ENCODE measurements around the gene C9orf50.

Gene C9orf50

DNA sequence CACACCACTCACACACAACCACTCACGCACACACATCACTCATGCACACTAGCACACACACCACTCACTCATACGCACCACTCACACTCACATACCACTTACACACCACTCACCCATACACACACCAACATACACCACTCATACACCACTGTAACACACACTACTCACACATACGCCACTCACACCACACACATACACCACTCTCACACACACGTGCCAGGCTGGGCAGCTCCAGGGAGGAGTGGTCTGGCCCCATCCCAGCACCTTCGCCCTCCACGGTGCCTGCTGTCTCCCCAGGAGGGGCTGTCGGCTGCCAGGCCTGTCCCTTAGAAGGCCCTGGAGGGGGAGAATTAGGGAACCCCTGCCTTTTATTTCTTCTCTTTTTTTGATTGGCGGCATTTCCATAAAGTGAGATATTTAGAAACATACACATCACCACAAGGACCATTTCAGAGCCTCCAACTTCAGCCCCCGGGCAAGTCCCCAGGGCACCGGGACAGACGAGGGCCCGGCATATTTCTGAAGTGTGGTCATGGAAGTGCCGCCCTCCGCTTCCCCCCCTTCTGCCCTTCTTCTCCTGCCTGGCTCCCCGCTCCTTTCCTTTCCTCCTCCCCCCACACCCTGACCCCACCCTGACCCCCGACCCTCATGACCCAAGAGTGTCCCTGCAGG is 27.3 kb upstream of the C9orf50 start:
- no peak overlapping the region for H3K4me3 ChIP-seq (ENCODE audit: low read depth, low read length)
- no peak for DNase-seq (ENCODE audit: low read depth)
- TF ChIP-seq, protein P1, sequence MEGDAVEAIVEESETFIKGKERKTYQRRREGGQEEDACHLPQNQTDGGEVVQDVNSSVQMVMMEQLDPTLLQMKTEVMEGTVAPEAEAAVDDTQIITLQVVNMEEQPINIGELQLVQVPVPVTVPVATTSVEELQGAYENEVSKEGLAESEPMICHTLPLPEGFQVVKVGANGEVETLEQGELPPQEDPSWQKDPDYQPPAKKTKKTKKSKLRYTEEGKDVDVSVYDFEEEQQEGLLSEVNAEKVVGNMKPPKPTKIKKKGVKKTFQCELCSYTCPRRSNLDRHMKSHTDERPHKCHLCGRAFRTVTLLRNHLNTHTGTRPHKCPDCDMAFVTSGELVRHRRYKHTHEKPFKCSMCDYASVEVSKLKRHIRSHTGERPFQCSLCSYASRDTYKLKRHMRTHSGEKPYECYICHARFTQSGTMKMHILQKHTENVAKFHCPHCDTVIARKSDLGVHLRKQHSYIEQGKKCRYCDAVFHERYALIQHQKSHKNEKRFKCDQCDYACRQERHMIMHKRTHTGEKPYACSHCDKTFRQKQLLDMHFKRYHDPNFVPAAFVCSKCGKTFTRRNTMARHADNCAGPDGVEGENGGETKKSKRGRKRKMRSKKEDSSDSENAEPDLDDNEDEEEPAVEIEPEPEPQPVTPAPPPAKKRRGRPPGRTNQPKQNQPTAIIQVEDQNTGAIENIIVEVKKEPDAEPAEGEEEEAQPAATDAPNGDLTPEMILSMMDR (IDR thresholded peaks at IDR 0.05; ENCODE audit: low read depth, low read length): no peak
- TF ChIP-seq, protein P2, sequence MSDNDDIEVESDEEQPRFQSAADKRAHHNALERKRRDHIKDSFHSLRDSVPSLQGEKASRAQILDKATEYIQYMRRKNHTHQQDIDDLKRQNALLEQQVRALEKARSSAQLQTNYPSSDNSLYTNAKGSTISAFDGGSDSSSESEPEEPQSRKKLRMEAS (IDR thresholded peaks at IDR 0.05; ENCODE audit: low read depth, low read length): no peak
- TF ChIP-seq POLR2A (IDR thresholded peaks at IDR 0.05; ENCODE audit: extremely low read depth, insufficient read length): no peak

DNA sequence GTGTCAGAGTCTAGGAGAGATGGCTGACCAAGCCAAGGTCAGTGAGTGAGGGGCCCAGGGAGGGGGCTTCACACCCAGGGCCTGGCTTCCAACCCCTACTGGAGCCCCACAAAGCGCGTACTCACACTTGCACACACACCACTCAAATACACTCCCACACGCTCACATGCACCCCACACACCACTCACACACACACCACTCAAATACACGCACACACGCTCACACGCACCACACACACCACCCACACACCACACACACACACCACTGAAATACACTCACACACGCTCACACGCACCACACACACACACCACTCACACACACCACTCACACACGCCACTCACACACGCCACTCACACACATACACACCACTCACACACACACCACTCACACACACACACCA is 26.7 kb upstream of the C9orf50 start:
- DNase-seq (ENCODE audit: low read depth): no peak
- TF ChIP-seq, protein P2 (IDR thresholded peaks at IDR 0.05; ENCODE audit: low read depth, low read length): no peak
- TF ChIP-seq POLR2A (IDR thresholded peaks at IDR 0.05; ENCODE audit: extremely low read depth, insufficient read length) (no peak), MYC (IDR thresholded peaks at IDR 0.05; ENCODE audit: low read depth, low read length) (no peak)
- TF ChIP-seq, protein P1 (IDR thresholded peaks at IDR 0.05; ENCODE audit: low read depth, low read length): no peak

DNA sequence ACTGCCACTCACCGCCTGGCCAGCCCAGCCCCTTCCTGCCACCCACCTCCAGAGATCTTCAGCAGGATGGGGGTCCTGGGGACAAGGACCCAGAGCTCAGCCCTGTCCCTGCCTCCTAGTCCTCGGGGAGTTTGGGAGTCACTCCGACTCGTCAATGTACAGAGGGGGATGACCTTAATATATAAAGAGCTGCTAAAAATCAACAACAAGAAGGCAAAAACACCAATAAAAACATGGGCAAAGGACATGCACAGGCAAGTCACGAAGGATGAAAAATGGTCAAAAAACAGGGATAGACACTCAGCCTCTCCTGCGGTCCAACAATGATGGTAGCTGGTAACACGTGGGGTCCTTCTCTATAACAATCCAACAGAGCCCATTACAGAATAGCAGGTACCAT is 25.8 kb upstream of the C9orf50 start:
- DNase-seq (ENCODE audit: low read depth): no peak
- no peak overlapping the region for H3K4me3 ChIP-seq (ENCODE audit: low read depth, low read length)
- TF ChIP-seq MYC (IDR thresholded peaks at IDR 0.05; ENCODE audit: low read depth, low read length) (no peak), POLR2A (IDR thresholded peaks at IDR 0.05; ENCODE audit: extremely low read depth, insufficient read length) (no peak)
- TF ChIP-seq, protein P2 (IDR thresholded peaks at IDR 0.05; ENCODE audit: low read depth, low read length): no peak
- TF ChIP-seq, protein P1 (IDR thresholded peaks at IDR 0.05; ENCODE audit: low read depth, low read length): no peak

More for the DNA sequence above, 26.7 kb upstream of the C9orf50 start:
- no peak overlapping the region for H3K4me3 ChIP-seq (ENCODE audit: low read depth, low read length)

DNA sequence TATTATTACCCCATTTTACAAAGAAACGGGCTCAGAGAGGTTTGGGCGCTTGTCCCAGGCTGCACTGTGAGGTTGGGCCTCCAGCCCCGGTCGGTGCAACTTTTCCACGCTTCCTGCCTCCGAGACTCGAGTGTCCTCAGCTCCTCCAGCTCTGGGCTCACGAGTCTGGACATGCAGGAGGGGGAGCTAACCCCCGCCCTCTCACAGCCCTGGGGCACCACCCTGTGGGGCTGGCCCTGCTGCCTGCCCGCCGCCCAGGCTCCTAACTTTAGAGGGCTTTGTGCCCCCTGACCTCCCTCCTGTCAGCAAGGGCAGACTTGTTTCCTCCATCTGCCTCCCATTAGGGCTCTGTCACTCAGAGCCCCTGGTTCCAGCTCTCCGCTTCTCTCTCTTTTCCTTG is 25.4 kb upstream of the C9orf50 start:
- DNase-seq (ENCODE audit: low read depth): no peak
- no peak for TF ChIP-seq MYC (IDR thresholded peaks at IDR 0.05; ENCODE audit: low read depth, low read length)
- no peak overlapping the region for H3K4me3 ChIP-seq (ENCODE audit: low read depth, low read length)

DNA sequence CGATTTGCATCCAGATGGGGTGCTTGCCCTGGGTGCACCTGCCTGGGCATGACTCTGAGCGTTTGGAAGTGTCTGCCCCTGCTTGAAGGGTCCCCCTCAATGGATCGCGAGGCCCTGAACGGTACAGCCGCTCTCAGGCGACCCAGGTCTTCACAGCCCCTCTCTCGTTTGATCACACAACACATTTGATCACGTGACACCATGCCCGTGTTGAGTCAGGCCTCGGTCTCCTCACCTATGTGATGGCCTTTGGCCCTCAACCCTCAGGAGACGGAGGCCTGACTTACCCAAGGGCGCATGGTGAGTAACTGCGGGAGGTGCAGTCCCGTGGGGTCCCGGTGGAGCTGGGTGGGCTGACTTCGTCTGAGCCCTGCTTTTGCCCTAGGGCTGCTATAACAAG is 24.0 kb upstream of the C9orf50 start:
- DNase-seq (ENCODE audit: low read depth): no peak
- H3K4me3 ChIP-seq (ENCODE audit: low read depth, low read length): no peak overlapping the region
- no peak for TF ChIP-seq POLR2A (IDR thresholded peaks at IDR 0.05; ENCODE audit: extremely low read depth, insufficient read length)
- TF ChIP-seq, protein P2 (IDR thresholded peaks at IDR 0.05; ENCODE audit: low read depth, low read length): no peak
- TF ChIP-seq MYC (IDR thresholded peaks at IDR 0.05; ENCODE audit: low read depth, low read length): no peak
- TF ChIP-seq, protein P1 (IDR thresholded peaks at IDR 0.05; ENCODE audit: low read depth, low read length): no peak

DNA sequence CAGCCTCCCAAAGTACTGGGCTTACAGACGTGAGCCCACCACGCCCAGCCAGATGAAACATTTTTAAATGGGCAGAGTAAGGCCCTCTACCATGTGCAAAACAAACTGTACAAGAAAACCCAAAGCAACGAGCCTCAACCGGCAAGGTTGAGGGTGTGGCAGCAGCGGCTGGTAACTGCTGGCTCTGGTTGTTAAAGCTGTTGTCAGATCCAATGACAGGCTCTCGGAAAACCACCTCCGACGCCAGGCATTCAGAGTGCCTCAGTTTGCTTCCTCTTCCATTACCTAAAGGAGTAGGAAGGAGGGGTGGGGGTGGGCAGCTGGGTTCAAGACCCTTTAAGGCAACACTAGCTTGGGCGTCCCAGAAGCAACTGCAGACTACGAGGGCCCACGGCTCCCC is 23.5 kb upstream of the C9orf50 start:
- H3K4me3 ChIP-seq (ENCODE audit: low read depth, low read length): no peak overlapping the region
- DNase-seq (ENCODE audit: low read depth): no peak
- TF ChIP-seq, protein P1 (IDR thresholded peaks at IDR 0.05; ENCODE audit: low read depth, low read length): no peak
- TF ChIP-seq POLR2A (IDR thresholded peaks at IDR 0.05; ENCODE audit: extremely low read depth, insufficient read length): no peak

Measured in NB4 (cell line).